Thyroid gland (tissue), 4 donors: ENCODE data around the gene TMEM175. TPM values are rescaled to one million over a fixed set of nuclear protein-coding genes. Genes with fewer than 3 reads are reported as not detected.
A peak's percentile ranks its signal among the peaks of the same experiment; 100 is the strongest.

Experiments used
- DNase-seq, 2 donors: peaks; one replicate each; pipeline ENCODE4 v3.0.0-alpha.2; 2019
- H3K27ac ChIP-seq, 3 donors: fragments of 200-600 bp; sonication (generic); 1 replicate in 2 of 3; 2 replicates in 1 of 3; pipeline ENCODE4 v1.5.1; 2016 to 2019; ENCODE audit warnings: mild to moderate bottlenecking in 1 of 3, moderate library complexity in 1 of 3
- H3K27me3 ChIP-seq: fragments of 200-600 bp; sonication (generic); one replicate; pipeline ENCODE4 v1.5.1; 2019
- H3K36me3 ChIP-seq, 2 donors: fragments of 200-600 bp; sonication (generic); one replicate each; pipeline ENCODE4 v1.5.1; 2016 to 2019
- H3K4me1 ChIP-seq, 2 donors: fragments of 200-600 bp; sonication (generic); one replicate each; pipeline ENCODE4 v1.5.1; 2017 to 2019
- H3K4me3 ChIP-seq, 3 donors: fragments of 200-600 bp; sonication (generic); replicated peaks in 1 of 3; 1 replicate in 2 of 3; 2 replicates in 1 of 3; pipeline ENCODE4 v1.5.1; 2016; ENCODE audit warnings: mild to moderate bottlenecking in 1 of 3
- H3K9me3 ChIP-seq: fragments of 200-600 bp; sonication (generic); one replicate; pipeline ENCODE4 v1.5.1; 2017
- CTCF ChIP-seq, 6 experiments: fragments of 200-600 bp in 3 of 6; fragments of 450-650 bp in 3 of 6; sonication (generic) in 3 of 6; IDR thresholded peaks; one replicate each; pipeline ENCODE4 v1.5.1; 2016 to 2019; ENCODE audit warnings: antibody characterized with exemption in 6 of 6, mild to moderate bottlenecking in 2 of 6, inconsistent platforms in 1 of 6, moderate library complexity in 1 of 6
- POLR2A ChIP-seq, 2 donors: fragments of 450-650 bp; IDR thresholded peaks; one replicate each; pipeline ENCODE4 v1.6.1; 2017; ENCODE audit warnings: antibody characterized with exemption in 2 of 2, mild to moderate bottlenecking in 2 of 2, moderate library complexity in 1 of 2
- WGBS, 2 donors: methylation state at CpG; one replicate each; pipeline ENCODE4 v1.1.5; 2017; 5-methylcytosine and 5-hydroxymethylcytosine counted together
- intact Hi-C: fragments of 100-400 bp; cut with DNase I; formaldehyde crosslinking; loops from one replicate; pipeline ENCODE4 v1.15.1; 2023
- total RNA-seq, 4 donors: library from RNA; depleted of rRNA; stranded (reverse); fragments of >200 nt; gene quantifications; one replicate each; pipeline ENCODE4 v1.2.3, GENCODE V29; 2016

Gene TMEM175
- total RNA-seq, 4 donors from 2014 or later: 33.6 to 63.9 (median 40.4) TPM

GRCh38 chr4:982291-982690 is 50.0 kb downstream of the TMEM175 start:
- no peaks in the 10 kb centered on the region for H3K9me3 ChIP-seq
- WGBS, 2 donors: 93 to 96% methylated on average over 14 to 15 of the region's 17 CpGs
- H3K4me1 ChIP-seq: peaks cover 7 to 15% of the 10 kb centered on the region in 2 donors
- no peaks in the 10 kb centered on the region for H3K36me3 ChIP-seq
- intact Hi-C loops: no loop called here
- no peak overlapping the region for H3K4me3 ChIP-seq
- DNase-seq: no peak
- H3K27ac ChIP-seq: no peak overlapping the region
- no peaks in the 10 kb centered on the region for H3K27me3 ChIP-seq
- TF ChIP-seq CTCF (IDR thresholded peaks at IDR 0.05) (no peak), POLR2A (IDR thresholded peaks at IDR 0.05) (no peak)

GRCh38 chr4:982814-983213 is 50.6 kb downstream of the TMEM175 start:
- TF ChIP-seq POLR2A (IDR thresholded peaks at IDR 0.05) (no peak), CTCF (IDR thresholded peaks at IDR 0.05) (no peak)
- no peak for DNase-seq
- 97% methylated on average over 15 of the region's 15 CpGs for WGBS, 2 donors
- H3K4me1 ChIP-seq: peaks cover 11 to 20% of the 10 kb centered on the region in 2 donors
- no peak overlapping the region for H3K4me3 ChIP-seq
- no peaks in the 10 kb centered on the region for H3K36me3 ChIP-seq
- intact Hi-C loops: no loop called here
- no peaks in the 10 kb centered on the region for H3K27me3 ChIP-seq
- no peak overlapping the region for H3K27ac ChIP-seq
- no peaks in the 10 kb centered on the region for H3K9me3 ChIP-seq

- Histone ChIP-seq H3K27me3 (no peaks in the 10 kb centered on the region), H3K27ac (no peak overlapping the region), H3K36me3 (no peaks in the 10 kb centered on the region), H3K4me3 (peak overlapping the region in 1 of 3 donors; percentile 12), H3K4me1 (peaks cover 11 to 23% of the 10 kb centered on the region in 2 donors), H3K9me3 (no peaks in the 10 kb centered on the region)
- DNase-seq: no peak
- WGBS, 2 donors: 77% methylated on average over 15 of the region's 15 CpGs
- intact Hi-C loops: no loop called here
- TF ChIP-seq CTCF (IDR thresholded peaks at IDR 0.05) (no peak), POLR2A (IDR thresholded peaks at IDR 0.05) (no peak)
Measured at GRCh38 chr4:984336-985054, 52.2 kb downstream of the TMEM175 start.

- Histone ChIP-seq H3K4me1 (peaks cover 11 to 23% of the 10 kb centered on the region in 2 donors), H3K36me3 (no peaks in the 10 kb centered on the region), H3K27ac (no peak overlapping the region), H3K9me3 (no peaks in the 10 kb centered on the region), H3K27me3 (no peaks in the 10 kb centered on the region), H3K4me3 (peak overlapping the region in 1 of 3 donors; percentile 12)
- 41 to 49% methylated on average over 22 of the region's 23 CpGs for whole genome bisulfite sequencing, 2 donors
- TF ChIP-seq POLR2A (IDR thresholded peaks at IDR 0.05) (peak in 1 of 2 donors; percentile 54), CTCF (IDR thresholded peaks at IDR 0.05) (no peak)
- DNase-seq: peak; percentile 83 to 87
- intact Hi-C loops: no loop called here
Measured at GRCh38 chr4:985123-985830, 53.0 kb downstream of the TMEM175 start.

GRCh38 chr4:986428-986878 is 54.2 kb downstream of the TMEM175 start:
- WGBS, 2 donors: 2 to 3% methylated on average over 14 of the region's 14 CpGs
- H3K27ac ChIP-seq: peak overlapping the region in 2 of 3 donors; percentile 39 to 46
- TF ChIP-seq CTCF (IDR thresholded peaks at IDR 0.05) (no peak), POLR2A (IDR thresholded peaks at IDR 0.05) (no peak)
- intact Hi-C loops: no loop called here
- no peaks in the 10 kb centered on the region for H3K36me3 ChIP-seq
- peak overlapping the region in 2 of 3 donors; percentile 54 to 73 for H3K4me3 ChIP-seq
- H3K9me3 ChIP-seq: no peaks in the 10 kb centered on the region
- no peaks in the 10 kb centered on the region for H3K27me3 ChIP-seq
- H3K4me1 ChIP-seq: peaks cover 11 to 23% of the 10 kb centered on the region in 2 donors
- DNase-seq: no peak
